Breast epithelium (tissue), 3 donors: ENCODE results near the gene TLE6.

Experiments
- CTCF ChIP-seq, 3 donors: fragments of 450-650 bp; IDR thresholded peaks; one replicate each; pipeline ENCODE4 v1.5.1; 2016 to 2017; ENCODE audit warnings: antibody characterized with exemption in 3 of 3, mild to moderate bottlenecking in 3 of 3, moderate library complexity in 3 of 3
- POLR2A ChIP-seq: fragments of 450-650 bp; IDR thresholded peaks from one replicate; pipeline ENCODE4 v1.6.1; 2016; ENCODE audit warnings: antibody characterized with exemption, mild to moderate bottlenecking, moderate library complexity

GRCh38 chr19:3013263-3013725 is 35.9 kb downstream of the TLE6 start:
- no peak for TF ChIP-seq CTCF (IDR thresholded peaks at IDR 0.05)
- no peak for TF ChIP-seq POLR2A
